VCaP (cell line): ENCODE measurements around the gene CCDC8.

Experiments
- H3K27ac ChIP-seq: fragments of 450-650 bp; 2 replicates; pipeline ENCODE4 v1.5.1; 2017
- CTCF ChIP-seq: fragments of 450-650 bp; conservative IDR thresholded peaks from 2 replicates; pipeline ENCODE4 v1.5.1; 2017; ENCODE audit warnings: mild to moderate bottlenecking, moderate library complexity

The CCDC8 gene

GRCh38 chr19:46413262-46414031, at the start of gene CCDC8:
Gene CCDC8, minus strand, starts transcription at chr19:46413564. Its CDS starts 754 bp downstream, at chr19:46412810.
- TF ChIP-seq CTCF = no peak
- no peak within 1 kb of the TSS for H3K27ac ChIP-seq

GRCh38 chr19:46461537-46461936, 48.2 kb upstream of the CCDC8 start:
- no peak for TF ChIP-seq CTCF
- H3K27ac ChIP-seq = no peak overlapping the region

- no peak overlapping the region for H3K27ac ChIP-seq
- TF ChIP-seq CTCF = no peak
Measured at GRCh38 chr19:46460981-46461380, 47.6 kb upstream of the CCDC8 start.

GRCh38 chr19:46460055-46460454, 46.7 kb upstream of the CCDC8 start:
- TF ChIP-seq CTCF = no peak
- H3K27ac ChIP-seq = no peak overlapping the region

GRCh38 chr19:46456930-46457329, 43.6 kb upstream of the CCDC8 start:
- TF ChIP-seq CTCF = no peak
- no peak overlapping the region for H3K27ac ChIP-seq

- no peak for TF ChIP-seq CTCF
- no peak overlapping the region for H3K27ac ChIP-seq
Measured at GRCh38 chr19:46454244-46454643, 40.9 kb upstream of the CCDC8 start.

GRCh38 chr19:46453661-46454060, 40.3 kb upstream of the CCDC8 start:
- H3K27ac ChIP-seq = no peak overlapping the region
- no peak for TF ChIP-seq CTCF
